Fibroblast of the aortic adventitia (primary cell): ENCODE results near the gene FOXP1. TPM values are rescaled to one million over a fixed set of nuclear protein-coding genes. Genes with fewer than 3 reads are reported as not detected.

Experiments
- DNase-seq: peaks from one replicate; pipeline ENCODE4 v3.0.0-alpha.2; 2010; ENCODE audit warnings: low read depth
- H3K4me3 ChIP-seq: 2 replicates; pipeline ENCODE4 v1.5.1; 2011; ENCODE audit warnings: low read depth, mild to moderate bottlenecking, control low read depth, low read length, moderate library complexity
- CTCF ChIP-seq: IDR thresholded peaks from 2 replicates; pipeline ENCODE4 v1.5.1; 2011; ENCODE audit warnings: mild to moderate bottlenecking, low read length, control low read depth, inconsistent platforms; ENCODE audit not compliant: insufficient read depth
- total RNA-seq: library from RNA; depleted of rRNA; stranded (reverse); fragments of >200 nt; gene quantifications from 2 replicates; pipeline ENCODE4 v1.2.3, GENCODE V29; 2012; ENCODE audit warnings: low replicate concordance

FOXP1 gene
- total RNA-seq, 1 donor = 115 TPM

DNA sequence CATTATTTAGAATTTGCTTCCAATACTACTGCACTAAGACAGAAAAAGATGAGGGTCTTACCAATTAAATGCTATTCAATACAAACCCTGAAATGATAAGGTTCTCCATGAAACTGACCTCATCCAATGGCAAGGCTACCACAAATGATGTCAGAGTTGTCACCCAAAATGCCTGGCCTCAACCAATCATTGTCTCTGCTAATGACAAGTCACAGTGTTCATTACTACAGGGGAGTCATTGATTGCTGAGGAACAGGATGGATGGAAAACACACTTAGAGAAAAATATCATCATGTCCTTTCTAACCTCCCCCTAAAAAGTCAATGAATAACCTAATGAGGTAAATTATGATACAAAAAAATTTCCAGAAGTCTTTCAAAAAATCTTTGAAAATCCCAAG, 91.0 kb downstream of the FOXP1 start:
- TF ChIP-seq CTCF = no peak
- DNase-seq = no peak
- H3K4me3 ChIP-seq = no peak overlapping the region

- DNase-seq = no peak
- TF ChIP-seq CTCF = no peak
- H3K4me3 ChIP-seq = no peak overlapping the region
Observed at GRCh38 chr3:71491154-71491752, 92.3 kb downstream of the FOXP1 start.

GRCh38 chr3:71490692-71491091, 92.8 kb downstream of the FOXP1 start:
- no peak for DNase-seq
- H3K4me3 ChIP-seq = no peak overlapping the region
- no peak for TF ChIP-seq CTCF

DNA sequence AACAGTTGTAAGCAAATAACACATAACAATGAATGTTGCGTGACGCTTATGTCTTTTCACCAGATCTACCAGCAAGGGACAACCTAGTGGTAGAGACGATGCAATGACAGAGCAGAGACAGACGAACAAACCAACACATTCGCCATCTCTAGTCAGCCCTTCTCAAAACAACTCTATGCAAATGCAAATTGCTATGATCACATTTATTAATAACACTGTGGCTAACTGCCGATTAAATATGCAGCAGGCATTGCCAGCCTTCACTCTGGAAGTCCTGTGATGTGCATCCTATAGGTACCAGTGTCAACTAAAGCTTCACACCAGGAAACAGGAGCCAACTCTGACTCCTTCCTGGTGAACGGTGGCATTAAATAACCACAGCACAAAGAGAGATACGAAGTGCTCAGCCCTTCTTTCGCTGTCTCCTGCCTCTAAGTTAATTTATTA, 94.2 kb downstream of the FOXP1 start:
- no peak for DNase-seq
- TF ChIP-seq CTCF = no peak
- H3K4me3 ChIP-seq = no peak overlapping the region

DNA sequence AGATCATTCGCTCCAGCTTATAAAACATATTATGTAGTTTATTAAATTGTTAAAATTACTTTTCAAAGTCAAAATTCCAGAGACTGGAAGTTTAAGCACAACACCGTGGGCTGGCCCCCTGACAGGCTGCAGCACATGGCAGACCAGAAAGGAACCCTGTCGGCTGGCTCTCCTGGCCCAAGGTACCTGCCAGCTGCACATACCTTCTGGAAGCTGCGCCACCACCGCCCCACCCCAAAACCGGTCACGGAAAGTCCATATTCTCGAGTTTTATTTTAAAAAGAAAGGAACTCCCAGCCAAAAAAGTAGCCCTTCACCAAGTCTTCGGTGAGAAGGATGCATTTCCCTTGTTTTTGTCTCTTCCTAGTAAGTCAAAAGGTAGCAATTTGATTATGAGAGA, 94.6 kb downstream of the FOXP1 start:
- no peak overlapping the region for H3K4me3 ChIP-seq
- no peak for TF ChIP-seq CTCF
- no peak for DNase-seq

DNA sequence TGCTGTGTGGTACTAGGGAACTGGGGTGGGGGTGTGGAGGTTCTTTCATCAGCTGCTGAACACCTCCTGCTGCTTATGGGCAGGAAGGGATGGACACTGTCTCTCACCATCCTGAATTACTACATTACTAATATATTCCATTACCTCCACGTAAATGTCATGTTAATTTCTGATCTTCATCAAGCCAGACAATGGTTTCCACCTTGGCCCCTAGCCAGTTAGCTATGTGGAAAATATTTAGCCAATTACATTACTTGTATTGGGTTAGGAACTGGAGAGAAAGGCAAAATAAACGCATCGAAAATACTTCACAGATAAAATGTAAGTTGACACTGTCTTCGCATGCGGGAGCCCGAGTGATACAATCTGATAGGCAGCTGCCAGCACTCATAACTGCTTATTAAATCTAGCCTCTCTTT, 95.1 kb downstream of the FOXP1 start:
- no peak overlapping the region for H3K4me3 ChIP-seq
- no peak for TF ChIP-seq CTCF
- DNase-seq = no peak

DNA sequence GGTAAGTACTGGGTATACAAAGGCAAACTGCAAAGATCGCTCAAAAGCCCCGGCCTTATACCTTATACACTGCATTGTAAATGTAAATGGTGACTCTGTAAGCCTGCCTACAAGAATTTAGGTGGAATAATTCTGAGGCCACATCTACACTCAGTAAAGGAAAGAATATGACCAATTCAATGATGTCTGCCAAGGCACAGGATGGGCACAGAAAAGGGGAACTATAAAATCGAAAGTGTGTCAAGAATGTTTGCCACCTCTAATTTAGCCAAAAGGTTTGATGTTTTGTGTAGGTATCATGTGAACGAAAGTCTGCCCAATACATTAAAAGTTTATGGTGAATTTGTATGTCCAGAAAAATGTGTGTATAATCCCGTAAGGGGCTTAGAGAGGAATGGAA, 96.1 kb downstream of the FOXP1 start:
- TF ChIP-seq CTCF = no peak
- no peak overlapping the region for H3K4me3 ChIP-seq

More for the DNA sequence above, 96.1 kb downstream of the FOXP1 start:
- DNase-seq = no peak
